ENCODE results near the gene PTPRO.

PTPRO gene

DNA sequence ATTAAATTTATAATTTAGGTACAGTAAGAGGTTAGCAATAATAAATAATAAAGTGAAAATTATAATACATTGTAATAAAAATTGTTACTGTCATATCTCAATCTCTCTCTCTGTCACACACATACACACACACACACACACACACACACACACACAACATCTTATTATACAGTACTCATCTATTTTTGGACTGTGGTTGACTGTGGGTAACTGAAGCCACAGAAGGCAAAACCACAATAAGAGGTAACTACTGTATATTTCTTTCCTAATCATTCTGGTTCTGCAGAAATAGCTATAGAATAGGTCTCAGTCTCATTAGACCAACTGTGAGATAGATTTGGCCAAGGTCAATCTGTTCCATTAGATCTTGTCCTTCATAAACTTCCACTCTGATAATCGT lies 33.1 kb upstream of the PTPRO start:
- TF ChIP-seq CTCF (IDR thresholded peaks at IDR 0.05; ENCODE audit: low read depth, low read length) = no peak
- no peak overlapping the region for H3K4me3 ChIP-seq (ENCODE audit: low read depth, low read length)

DNA sequence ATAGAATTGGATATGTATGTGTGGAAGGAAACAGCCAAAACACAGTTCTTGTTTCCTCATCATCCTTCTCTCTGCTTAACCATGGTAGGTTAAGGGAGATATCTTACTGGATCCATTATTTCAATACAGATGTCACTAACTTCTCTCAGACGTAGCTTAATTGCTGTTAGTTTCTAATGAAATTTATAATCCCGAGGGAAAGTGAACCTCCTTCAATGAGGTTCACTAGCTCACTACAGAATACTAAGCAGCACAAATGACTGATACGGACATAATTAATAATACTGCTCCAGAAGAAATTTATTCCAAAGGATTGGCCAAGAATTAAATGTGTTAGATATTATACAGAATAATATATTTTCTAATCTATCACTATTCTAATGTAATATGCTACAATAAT lies 28.6 kb upstream of the PTPRO start:
- no peak for TF ChIP-seq CTCF (IDR thresholded peaks at IDR 0.05; ENCODE audit: low read depth, low read length)
- H3K4me3 ChIP-seq (ENCODE audit: low read depth, low read length) = no peak overlapping the region

DNA sequence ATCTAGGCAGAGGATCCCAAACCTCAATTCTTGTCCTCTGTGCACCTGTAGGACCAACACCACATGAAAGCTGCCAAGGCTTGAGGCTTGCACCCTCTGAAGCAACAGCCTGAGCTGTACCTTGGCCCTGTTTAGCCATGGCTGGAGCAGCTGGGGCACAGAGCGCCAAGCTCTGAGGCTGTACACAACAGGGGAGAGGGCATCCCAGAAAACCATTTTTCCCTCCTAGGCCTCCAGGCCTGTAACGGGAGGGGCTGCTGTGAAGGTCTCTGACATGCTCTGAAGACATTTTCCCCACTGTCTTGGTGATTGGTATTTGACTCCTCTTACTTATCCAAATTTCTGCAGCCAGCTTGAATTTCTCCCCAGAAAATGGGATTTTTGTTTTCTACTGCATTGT lies 22.4 kb upstream of the PTPRO start:
- no peak for TF ChIP-seq CTCF (IDR thresholded peaks at IDR 0.05; ENCODE audit: low read depth, low read length)
- no peak overlapping the region for H3K4me3 ChIP-seq (ENCODE audit: low read depth, low read length)

DNA sequence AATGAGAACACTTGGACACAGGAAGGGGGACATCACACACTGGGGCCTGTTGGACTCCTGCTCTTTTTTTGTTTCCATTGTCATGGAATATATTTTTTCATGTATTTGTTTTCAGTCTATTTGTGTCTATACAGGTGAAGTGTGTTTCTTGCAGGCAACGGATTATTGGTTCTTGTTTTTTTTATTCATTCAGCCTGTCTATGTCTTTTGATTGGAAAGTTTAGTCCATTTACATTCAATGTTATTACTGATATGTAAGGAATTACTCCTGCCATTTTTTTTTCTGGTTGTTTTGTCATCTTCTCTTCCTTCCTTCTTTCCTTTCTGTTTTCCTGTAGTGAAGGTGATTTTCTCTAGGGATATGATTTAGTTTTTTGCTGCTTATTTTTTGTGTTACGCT lies 18.0 kb upstream of the PTPRO start:
- TF ChIP-seq CTCF (IDR thresholded peaks at IDR 0.05; ENCODE audit: low read depth, low read length) = no peak
- no peak overlapping the region for H3K4me3 ChIP-seq (ENCODE audit: low read depth, low read length)

DNA sequence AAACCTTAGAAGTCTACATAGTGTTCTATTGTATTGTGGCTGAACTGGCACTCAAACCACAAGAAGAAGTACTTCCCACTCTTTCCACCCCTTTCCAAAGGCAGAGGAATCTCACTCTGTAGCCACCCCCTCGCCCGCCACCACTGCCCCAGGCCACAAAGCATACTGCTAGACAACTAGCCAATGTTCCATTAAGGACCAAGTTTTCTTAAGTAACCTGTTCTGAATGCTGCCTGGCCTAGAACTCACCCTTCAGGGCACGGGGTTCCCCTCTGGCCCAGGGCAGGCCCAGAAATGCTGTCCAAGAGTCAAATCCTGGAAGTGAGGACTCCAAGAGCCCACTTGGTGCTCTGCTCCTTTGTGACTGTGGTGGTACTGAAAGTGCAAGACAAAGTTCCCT lies 15.7 kb upstream of the PTPRO start:
- no peak for TF ChIP-seq CTCF (IDR thresholded peaks at IDR 0.05; ENCODE audit: low read depth, low read length)
- no peak overlapping the region for H3K4me3 ChIP-seq (ENCODE audit: low read depth, low read length)

DNA sequence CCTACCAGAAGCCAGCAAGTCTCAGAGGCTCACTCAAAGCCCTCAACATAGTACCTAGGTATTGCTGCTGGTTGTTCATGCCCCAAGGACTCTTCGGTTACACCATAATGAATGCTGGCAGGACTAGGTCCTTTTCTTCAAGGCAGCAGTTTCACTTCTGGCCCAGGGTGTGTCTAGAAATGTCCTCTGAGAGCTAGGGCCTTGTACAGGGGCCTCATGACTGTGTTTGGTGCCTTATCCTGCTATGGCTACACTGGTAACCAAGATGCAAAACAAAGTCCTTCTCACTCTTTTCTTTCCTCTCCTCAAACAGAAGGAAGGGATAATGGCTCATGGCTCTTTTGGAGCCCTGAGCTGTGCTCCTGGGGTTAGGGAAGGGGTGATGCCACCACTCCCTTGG lies 15.2 kb upstream of the PTPRO start:
- H3K4me3 ChIP-seq (ENCODE audit: low read depth, low read length) = no peak overlapping the region
- TF ChIP-seq CTCF (IDR thresholded peaks at IDR 0.05; ENCODE audit: low read depth, low read length) = no peak

GRCh38 chr12:15318841-15319240 lies 3.5 kb upstream of the PTPRO start:
- TF ChIP-seq CTCF (IDR thresholded peaks at IDR 0.05; ENCODE audit: low read depth, low read length) = no peak
- no peak overlapping the region for H3K4me3 ChIP-seq (ENCODE audit: low read depth, low read length)

All from WI38 (cell line).